H9 (cell line): ENCODE results near the gene THSD4. TPM values are rescaled to one million over a fixed set of nuclear protein-coding genes. Genes with fewer than 3 reads are reported as not detected.

Source experiments
- DNase-seq: peaks from one replicate; pipeline ENCODE4 v3.0.0-alpha.2; 2017
- H2AFZ ChIP-seq: one replicate; pipeline ENCODE4 v1.6.1; 2013; ENCODE audit warnings: mild to moderate bottlenecking, low read length, control low read depth, moderate library complexity
- H2AK5ac ChIP-seq: 2 replicates; pipeline ENCODE4 v1.6.1; 2013; ENCODE audit warnings: low read length, control low read depth, mixed read lengths; ENCODE audit not compliant: insufficient read length
- H2BK120ac ChIP-seq: one replicate; pipeline ENCODE4 v1.6.1; 2013; ENCODE audit warnings: low read depth, mild to moderate bottlenecking, low read length, control low read depth, inconsistent platforms; ENCODE audit not compliant: poor library complexity, severe bottlenecking
- H2BK12ac ChIP-seq: 2 replicates; pipeline ENCODE4 v1.6.1; 2013; ENCODE audit warnings: low read length, control low read depth, mixed read lengths, low read depth; ENCODE audit not compliant: insufficient read length
- H2BK15ac ChIP-seq: 2 replicates; pipeline ENCODE4 v1.6.1; 2013; ENCODE audit warnings: low read depth, low read length, control low read depth
- H2BK20ac ChIP-seq: one replicate; pipeline ENCODE4 v1.6.1; 2013; ENCODE audit warnings: low read depth, mild to moderate bottlenecking, low read length, control low read depth, inconsistent platforms; ENCODE audit not compliant: poor library complexity, severe bottlenecking
- H2BK5ac ChIP-seq: 2 replicates; pipeline ENCODE4 v1.6.1; 2013; ENCODE audit warnings: low read length, control low read depth, mixed read lengths; ENCODE audit not compliant: insufficient read length
- H3K14ac ChIP-seq: 2 replicates; pipeline ENCODE4 v1.6.1; 2013; ENCODE audit warnings: low read length, control low read depth; ENCODE audit not compliant: insufficient read depth
- H3K18ac ChIP-seq: 2 replicates; pipeline ENCODE4 v1.6.1; 2013; ENCODE audit warnings: low read depth, mild to moderate bottlenecking, mixed read lengths, low read length, control low read depth; ENCODE audit not compliant: insufficient read length
- H3K23ac ChIP-seq: 2 replicates; pipeline ENCODE4 v1.6.1; 2013; ENCODE audit warnings: low read length, control low read depth, mixed read lengths, low read depth; ENCODE audit not compliant: insufficient read length
- H3K23me2 ChIP-seq: 2 replicates; pipeline ENCODE4 v1.6.1; 2013; ENCODE audit warnings: low read depth, mild to moderate bottlenecking, mixed read lengths, low read length, control low read depth; ENCODE audit not compliant: insufficient read length, poor library complexity, severe bottlenecking
- H3K27ac ChIP-seq: 2 replicates; pipeline ENCODE4 v1.5.1; 2013; ENCODE audit warnings: low read length, control low read depth, mixed read lengths, low read depth; ENCODE audit not compliant: insufficient read length
- H3K27me3 ChIP-seq: 2 replicates; pipeline ENCODE4 v1.6.1; 2013; ENCODE audit warnings: low read length, control low read depth, inconsistent platforms; ENCODE audit not compliant: insufficient read depth
- H3K4ac ChIP-seq: 2 replicates; pipeline ENCODE4 v1.6.1; 2013; ENCODE audit warnings: low read depth, mild to moderate bottlenecking, control low read depth, inconsistent platforms, low read length, moderate library complexity
- H3K4me1 ChIP-seq: 2 replicates; pipeline ENCODE4 v1.6.1; 2013; ENCODE audit warnings: low read length, control low read depth, inconsistent platforms; ENCODE audit not compliant: insufficient read depth
- H3K4me2 ChIP-seq: 2 replicates; pipeline ENCODE4 v1.6.1; 2013; ENCODE audit warnings: low read length, control low read depth, mixed read lengths; ENCODE audit not compliant: insufficient read length, insufficient read depth
- H3K56ac ChIP-seq: 2 replicates; pipeline ENCODE4 v1.6.1; 2013; ENCODE audit warnings: low read depth, mild to moderate bottlenecking, mixed read lengths, low read length, control low read depth; ENCODE audit not compliant: insufficient read length
- H3K79me1 ChIP-seq: 2 replicates; pipeline ENCODE4 v1.6.1; 2013; ENCODE audit warnings: low read depth, mild to moderate bottlenecking, moderate library complexity, low read length, control low read depth, inconsistent platforms; ENCODE audit not compliant: insufficient read depth, poor library complexity, severe bottlenecking
- H3K79me2 ChIP-seq: 2 replicates; pipeline ENCODE4 v1.6.1; 2013; ENCODE audit warnings: low read length, control low read depth, inconsistent platforms; ENCODE audit not compliant: insufficient read depth
- H3K9ac ChIP-seq: 2 replicates; pipeline ENCODE4 v1.6.1; 2013; ENCODE audit warnings: low read length, control low read depth, mixed read lengths; ENCODE audit not compliant: insufficient read length; ENCODE audit errors: extremely low read depth
- H3K9me3 ChIP-seq: one replicate; pipeline ENCODE4 v1.6.1; 2013; ENCODE audit warnings: low read depth, low read length, inconsistent platforms; ENCODE audit not compliant: control insufficient read depth
- H3T11ph ChIP-seq: one replicate; pipeline ENCODE4 v1.6.1; 2013; ENCODE audit warnings: mild to moderate bottlenecking, low read length, control low read depth, inconsistent platforms
- H4K20me1 ChIP-seq: one replicate; pipeline ENCODE4 v1.6.1; 2013; ENCODE audit not compliant: control insufficient read depth, insufficient read length, insufficient read depth
- H4K5ac ChIP-seq: 2 replicates; pipeline ENCODE4 v1.6.1; 2013; ENCODE audit warnings: low read depth, mild to moderate bottlenecking, mixed read lengths, low read length, control low read depth; ENCODE audit not compliant: insufficient read length
- H4K8ac ChIP-seq: replicated peaks from 2 replicates; pipeline ENCODE4 v1.6.1; 2013; ENCODE audit warnings: low read length, control low read depth, mixed read lengths, low read depth; ENCODE audit not compliant: insufficient read length
- H4K91ac ChIP-seq: 2 replicates; pipeline ENCODE4 v1.6.1; 2013; ENCODE audit warnings: low read depth, mild to moderate bottlenecking, moderate library complexity, mixed read lengths, low read length, control low read depth; ENCODE audit not compliant: insufficient read length
- H3K27ac Mint-ChIP-seq, 3 experiments: 2 replicates in 2 of 3; 3 replicates in 1 of 3; pipeline ENCODE4 v1.8.0; 2020 to 2021; ENCODE audit warnings: mixed read lengths in 3 of 3, mild to moderate bottlenecking in 1 of 3, moderate library complexity in 1 of 3
- H3K27me3 Mint-ChIP-seq: 2 replicates; pipeline ENCODE4 v1.8.0; 2021; ENCODE audit warnings: low read depth, mild to moderate bottlenecking, moderate library complexity, mixed read lengths
- H3K36me3 Mint-ChIP-seq, 3 experiments: 2 replicates in 2 of 3; 3 replicates in 1 of 3; pipeline ENCODE4 v1.8.0; 2020 to 2021; ENCODE audit warnings: low read depth in 3 of 3, mixed read lengths in 3 of 3; ENCODE audit not compliant: insufficient read depth in 1 of 3
- H3K4me1 Mint-ChIP-seq, 2 experiments: 2 replicates each; pipeline ENCODE4 v1.8.0; 2020; ENCODE audit warnings: mixed read lengths in 2 of 2
- H3K4me3 Mint-ChIP-seq, 2 experiments: 2 replicates in 1 of 2; 3 replicates in 1 of 2; pipeline ENCODE4 v1.8.0; 2020 to 2021; ENCODE audit warnings: mild to moderate bottlenecking in 2 of 2, mixed read lengths in 2 of 2, moderate library complexity in 1 of 2
- H3K9me3 Mint-ChIP-seq, 2 experiments: 2 replicates in 1 of 2; 3 replicates in 1 of 2; pipeline ENCODE4 v1.8.0; 2020; ENCODE audit warnings: mild to moderate bottlenecking in 2 of 2, mixed read lengths in 2 of 2, moderate library complexity in 1 of 2
- WGBS: extraction: QIAGEN DNeasy Blood & Tissue Kit; methylation state at CpG from one replicate; pipeline ENCODE4 v1.1.7; 2013; ENCODE audit warnings: missing lambda C conversion rate, low lambda C conversion rate, mixed read lengths; ENCODE audit not compliant: insufficient read length; ENCODE audit errors: extremely low coverage; 5-methylcytosine and 5-hydroxymethylcytosine counted together
- total RNA-seq: library from RNA; stranded (reverse); gene quantifications from 2 replicates; pipeline ENCODE4 v1.2.1, GENCODE V29; 2021
- TF ChIP-seq, protein P1 (sequence below): fragments of 200-600 bp; sonication (generic); conservative IDR thresholded peaks from 3 replicates; pipeline ENCODE4 v1.8.0; 2021; ENCODE audit warnings: antibody characterized with exemption, mild to moderate bottlenecking

Gene THSD4
- total RNA-seq, 1 experiment from 2014 or later, result 5.5 TPM

DNA sequence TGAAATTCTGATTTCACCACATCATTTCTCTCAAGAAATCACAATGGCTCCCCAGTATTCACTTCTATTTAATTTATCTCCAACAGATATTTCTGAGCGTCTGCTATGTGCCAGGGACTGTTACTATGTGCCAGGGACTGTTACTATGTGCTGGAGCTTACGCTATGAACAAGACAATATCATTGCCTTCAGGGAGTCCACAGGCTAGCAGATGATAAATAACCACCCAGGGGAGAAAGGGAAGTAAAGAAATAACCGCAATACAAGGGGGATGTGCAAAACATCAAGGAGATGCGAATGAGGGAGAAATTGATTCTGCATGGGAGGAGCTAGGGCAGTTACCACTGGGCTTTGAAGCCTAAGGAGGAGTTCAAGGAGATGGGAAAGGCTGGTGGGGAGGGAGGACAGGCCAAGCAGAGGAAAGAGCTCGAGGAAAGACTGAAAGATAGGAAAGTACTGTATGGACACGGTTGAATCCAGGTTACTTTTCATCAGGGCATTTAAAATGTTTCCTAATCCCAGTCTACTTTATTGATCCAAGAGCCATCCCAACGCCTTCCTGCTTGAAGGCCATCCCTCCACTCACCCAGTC, 2.5 kb downstream of the THSD4 start:
- H2BK20ac ChIP-seq, result no peak overlapping the region
- H2BK15ac ChIP-seq, result no peak overlapping the region
- peaks cover under 1% of the 10 kb centered on the region for H4K20me1 ChIP-seq
- no CpG with 5 or more reads among the region's 7 CpGs for WGBS
- H3K14ac ChIP-seq, result no peak overlapping the region
- H2BK5ac ChIP-seq, result no peak overlapping the region
- H2AK5ac ChIP-seq, result no peak overlapping the region
- no peaks in the 10 kb centered on the region for H3K36me3 Mint-ChIP-seq
- H3K27me3 ChIP-seq, result peaks cover 6% of the 10 kb centered on the region; the same call in 1 of the 2 replicates
- no peaks in the 10 kb centered on the region for H3K9me3 ChIP-seq
- TF ChIP-seq, protein P1, sequence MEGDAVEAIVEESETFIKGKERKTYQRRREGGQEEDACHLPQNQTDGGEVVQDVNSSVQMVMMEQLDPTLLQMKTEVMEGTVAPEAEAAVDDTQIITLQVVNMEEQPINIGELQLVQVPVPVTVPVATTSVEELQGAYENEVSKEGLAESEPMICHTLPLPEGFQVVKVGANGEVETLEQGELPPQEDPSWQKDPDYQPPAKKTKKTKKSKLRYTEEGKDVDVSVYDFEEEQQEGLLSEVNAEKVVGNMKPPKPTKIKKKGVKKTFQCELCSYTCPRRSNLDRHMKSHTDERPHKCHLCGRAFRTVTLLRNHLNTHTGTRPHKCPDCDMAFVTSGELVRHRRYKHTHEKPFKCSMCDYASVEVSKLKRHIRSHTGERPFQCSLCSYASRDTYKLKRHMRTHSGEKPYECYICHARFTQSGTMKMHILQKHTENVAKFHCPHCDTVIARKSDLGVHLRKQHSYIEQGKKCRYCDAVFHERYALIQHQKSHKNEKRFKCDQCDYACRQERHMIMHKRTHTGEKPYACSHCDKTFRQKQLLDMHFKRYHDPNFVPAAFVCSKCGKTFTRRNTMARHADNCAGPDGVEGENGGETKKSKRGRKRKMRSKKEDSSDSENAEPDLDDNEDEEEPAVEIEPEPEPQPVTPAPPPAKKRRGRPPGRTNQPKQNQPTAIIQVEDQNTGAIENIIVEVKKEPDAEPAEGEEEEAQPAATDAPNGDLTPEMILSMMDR, result no peak
- H3K27ac ChIP-seq, result no peak overlapping the region
- H3K4me1 Mint-ChIP-seq, result peaks cover 60 to 67% of the 10 kb centered on the region in 2 experiments
- H4K5ac ChIP-seq, result no peak overlapping the region
- H3K4me1 ChIP-seq, result peaks cover 7% of the 10 kb centered on the region; the same call in 1 of the 2 replicates
- no peak for DNase-seq
- no peak overlapping the region for H3K18ac ChIP-seq
- no peak overlapping the region for H4K8ac ChIP-seq
- H3K4me2 ChIP-seq, result no peak overlapping the region
- H3T11ph ChIP-seq, result no peak overlapping the region
- no peak overlapping the region for H3K9ac ChIP-seq
- no peak overlapping the region for H3K27ac Mint-ChIP-seq
- peaks cover 34% of the 10 kb centered on the region for H3K27me3 Mint-ChIP-seq
- H3K56ac ChIP-seq, result no peak overlapping the region
- no peak overlapping the region for H4K91ac ChIP-seq
- no peak overlapping the region for H2BK120ac ChIP-seq
- peaks cover 13% of the 10 kb centered on the region for H3K23me2 ChIP-seq
- H3K23ac ChIP-seq, result no peak overlapping the region
- no peaks in the 10 kb centered on the region for H3K79me1 ChIP-seq
- no peak overlapping the region for H2AFZ ChIP-seq
- no peak overlapping the region for H3K4ac ChIP-seq
- H2BK12ac ChIP-seq, result no peak overlapping the region
- no peaks in the 10 kb centered on the region for H3K79me2 ChIP-seq
- peak overlapping the region in 1 of 2 experiments; percentile 30; a peak in 1 of 5 replicates for H3K4me3 Mint-ChIP-seq
- no peaks in the 10 kb centered on the region for H3K9me3 Mint-ChIP-seq
